Astrocyte of the cerebellum (primary cell): Measurements from ENCODE around the gene EGFL8.

Experiments used
- DNase-seq: peaks from one replicate; pipeline ENCODE4 v3.0.0-alpha.2; 2011; ENCODE audit warnings: low read depth
- H3K4me3 ChIP-seq: 2 replicates; pipeline ENCODE4 v1.5.1; 2011; ENCODE audit warnings: mild to moderate bottlenecking, low read depth, low read length, moderate library complexity
- CTCF ChIP-seq: IDR thresholded peaks from 2 replicates; pipeline ENCODE4 v1.5.1; 2012; ENCODE audit warnings: low read length, low read depth, moderate library complexity, mild to moderate bottlenecking; ENCODE audit errors: missing control alignments
- in situ Hi-C: cut with HindIII; loops from 2 replicates; pipeline ENCODE4 v1.10.0; 2017; ENCODE audit warnings: low sequenced_read_pairs

Gene EGFL8

GRCh38 chr6:32214126-32214525, 49.7 kb downstream of the EGFL8 start:
- DNase-seq, result no peak
- H3K4me3 ChIP-seq, result no peak overlapping the region
- in situ Hi-C loops, result no loop called here
- no peak for TF ChIP-seq CTCF

GRCh38 chr6:32215617-32216016, 51.2 kb downstream of the EGFL8 start:
- in situ Hi-C loops, result no loop called here
- no peak for TF ChIP-seq CTCF

GRCh38 chr6:32216285-32216684, 51.9 kb downstream of the EGFL8 start:
- no peak for TF ChIP-seq CTCF
- no peak for DNase-seq
- no peak overlapping the region for H3K4me3 ChIP-seq
- in situ Hi-C loops, result no loop called here

More at GRCh38 chr6:32215617-32216016, 51.2 kb downstream of the EGFL8 start:
- H3K4me3 ChIP-seq, result no peak overlapping the region
- no peak for DNase-seq

GRCh38 chr6:32216998-32217397, 52.6 kb downstream of the EGFL8 start:
- TF ChIP-seq CTCF, result no peak
- no peak overlapping the region for H3K4me3 ChIP-seq
- in situ Hi-C loops, result no loop called here
- no peak for DNase-seq
